Osteocyte (in vitro differentiated cells): ENCODE results near the gene KCNH1. TPM values are rescaled to one million over a fixed set of nuclear protein-coding genes. Genes with fewer than 3 reads are reported as not detected.

Experiments used
- DNase-seq: peaks from one replicate; pipeline ENCODE4 v3.0.0; 2021; ENCODE audit warnings: mixed read lengths; ENCODE audit not compliant: unreplicated experiment; ENCODE audit errors: extremely low spot score
- H3K27ac Mint-ChIP-seq: one replicate; pipeline ENCODE4 v1.8.0; 2021; ENCODE audit warnings: mild to moderate bottlenecking, mixed read lengths; ENCODE audit not compliant: unreplicated experiment
- H3K27me3 Mint-ChIP-seq: one replicate; pipeline ENCODE4 v1.8.0; 2021; ENCODE audit warnings: mixed read lengths; ENCODE audit not compliant: unreplicated experiment
- H3K36me3 Mint-ChIP-seq: one replicate; pipeline ENCODE4 v1.8.0; 2021; ENCODE audit warnings: mixed read lengths; ENCODE audit not compliant: unreplicated experiment
- H3K4me1 Mint-ChIP-seq: one replicate; pipeline ENCODE4 v1.8.0; 2021; ENCODE audit warnings: mixed read lengths; ENCODE audit not compliant: unreplicated experiment
- H3K4me3 Mint-ChIP-seq: one replicate; pipeline ENCODE4 v1.8.0; 2021; ENCODE audit warnings: mild to moderate bottlenecking, moderate library complexity, mixed read lengths; ENCODE audit not compliant: unreplicated experiment
- H3K9me3 Mint-ChIP-seq: one replicate; pipeline ENCODE4 v1.8.0; 2021; ENCODE audit warnings: mixed read lengths; ENCODE audit not compliant: unreplicated experiment
- CTCF ChIP-seq: fragments of 200-600 bp; sonication (generic); IDR thresholded peaks from 2 replicates; pipeline ENCODE4 v1.5.0; 2021; ENCODE audit warnings: antibody characterized with exemption, mild to moderate bottlenecking, moderate library complexity
- total RNA-seq: library from RNA; stranded (reverse); gene quantifications from 2 replicates; pipeline ENCODE4 v1.2.1, GENCODE V29; 2021

The KCNH1 gene
- total RNA-seq, 1 donor from 2014 or later: 7.3 TPM

GRCh38 chr1:210776712-210777111 lies 357.2 kb downstream of the KCNH1 start:
- H3K27me3 Mint-ChIP-seq: no peaks in the 10 kb centered on the region
- no peak for DNase-seq
- no peaks in the 10 kb centered on the region for H3K4me1 Mint-ChIP-seq
- no peak overlapping the region for H3K27ac Mint-ChIP-seq
- TF ChIP-seq CTCF: no peak
- peaks cover 2% of the 10 kb centered on the region for H3K36me3 Mint-ChIP-seq
- H3K9me3 Mint-ChIP-seq: no peaks in the 10 kb centered on the region
- H3K4me3 Mint-ChIP-seq: no peak overlapping the region

- TF ChIP-seq CTCF: no peak
- Mint-ChIP-seq H3K27ac (no peak overlapping the region), H3K9me3 (no peaks in the 10 kb centered on the region), H3K4me3 (no peak overlapping the region), H3K27me3 (no peaks in the 10 kb centered on the region), H3K4me1 (no peaks in the 10 kb centered on the region), H3K36me3 (peaks cover 2% of the 10 kb centered on the region)
- DNase-seq: no peak
Observed at GRCh38 chr1:210775289-210775688, 358.7 kb downstream of the KCNH1 start.

GRCh38 chr1:210773450-210773849 lies 360.5 kb downstream of the KCNH1 start:
- peaks cover 2% of the 10 kb centered on the region for H3K36me3 Mint-ChIP-seq
- H3K4me3 Mint-ChIP-seq: no peak overlapping the region
- H3K9me3 Mint-ChIP-seq: no peaks in the 10 kb centered on the region
- no peaks in the 10 kb centered on the region for H3K4me1 Mint-ChIP-seq
- no peak for DNase-seq
- H3K27ac Mint-ChIP-seq: no peak overlapping the region
- H3K27me3 Mint-ChIP-seq: no peaks in the 10 kb centered on the region
- TF ChIP-seq CTCF: no peak

GRCh38 chr1:210771131-210771530 lies 362.8 kb downstream of the KCNH1 start:
- peaks cover 2% of the 10 kb centered on the region for H3K36me3 Mint-ChIP-seq
- H3K27ac Mint-ChIP-seq: no peak overlapping the region
- no peak for TF ChIP-seq CTCF

GRCh38 chr1:210770396-210770984 lies 363.5 kb downstream of the KCNH1 start:
- Mint-ChIP-seq H3K4me1 (no peaks in the 10 kb centered on the region), H3K27ac (no peak overlapping the region), H3K4me3 (no peak overlapping the region), H3K27me3 (no peaks in the 10 kb centered on the region), H3K36me3 (peaks cover 2% of the 10 kb centered on the region), H3K9me3 (no peaks in the 10 kb centered on the region)
- TF ChIP-seq CTCF: no peak
- DNase-seq: no peak

More at GRCh38 chr1:210771131-210771530, 362.8 kb downstream of the KCNH1 start:
- no peak overlapping the region for H3K4me3 Mint-ChIP-seq
- no peaks in the 10 kb centered on the region for H3K27me3 Mint-ChIP-seq
- no peak for DNase-seq
- H3K4me1 Mint-ChIP-seq: no peaks in the 10 kb centered on the region
- no peaks in the 10 kb centered on the region for H3K9me3 Mint-ChIP-seq
